HG03039 (cell line): Measurements from ENCODE around the gene SLC4A11.

ENCODE experiments used
- ATAC-seq: cut with Tn5 transposase; IDR thresholded peaks from one replicate; pipeline ENCODE4 v1.9.1; 2021; ENCODE audit warnings: mild to moderate bottlenecking, moderate library complexity; ENCODE audit not compliant: unreplicated experiment

SLC4A11 gene

GRCh38 chr20:3239026-3239866, at the start of gene SLC4A11:
TSS of gene SLC4A11 (minus strand) at chr20:3239190. CDS start at chr20:3239137, 53 bp downstream.
- ATAC-seq: no peak

DNA sequence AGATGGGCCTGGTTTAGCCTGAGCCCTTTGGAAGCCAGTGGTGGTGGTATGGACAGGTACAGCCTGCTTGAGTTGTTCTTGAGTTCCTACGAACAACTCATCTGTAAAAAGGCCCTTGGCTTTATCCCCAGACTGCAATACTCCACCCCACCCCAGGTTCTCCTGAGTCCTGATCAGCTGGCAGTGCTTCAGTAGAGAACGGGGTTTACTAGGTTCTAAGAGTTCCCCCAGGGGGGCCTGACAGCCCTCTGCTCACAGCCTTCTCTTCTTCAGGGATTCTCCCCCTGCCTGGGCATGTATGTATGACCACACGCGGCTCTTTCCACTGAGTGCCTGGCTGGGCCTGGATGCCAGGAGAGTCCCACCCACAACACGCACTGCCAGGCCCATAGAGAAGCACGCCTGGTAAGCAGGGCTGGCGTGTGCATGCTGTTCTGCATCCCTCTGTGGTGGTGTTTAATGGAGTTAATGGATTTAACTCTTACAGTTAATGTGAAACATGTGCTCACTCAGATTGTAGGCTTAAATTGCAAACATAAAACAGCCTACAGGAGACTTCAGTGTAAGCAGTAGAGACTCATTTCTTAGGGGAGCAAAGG, 44.3 kb upstream of the SLC4A11 start:
- ATAC-seq: no peak

DNA sequence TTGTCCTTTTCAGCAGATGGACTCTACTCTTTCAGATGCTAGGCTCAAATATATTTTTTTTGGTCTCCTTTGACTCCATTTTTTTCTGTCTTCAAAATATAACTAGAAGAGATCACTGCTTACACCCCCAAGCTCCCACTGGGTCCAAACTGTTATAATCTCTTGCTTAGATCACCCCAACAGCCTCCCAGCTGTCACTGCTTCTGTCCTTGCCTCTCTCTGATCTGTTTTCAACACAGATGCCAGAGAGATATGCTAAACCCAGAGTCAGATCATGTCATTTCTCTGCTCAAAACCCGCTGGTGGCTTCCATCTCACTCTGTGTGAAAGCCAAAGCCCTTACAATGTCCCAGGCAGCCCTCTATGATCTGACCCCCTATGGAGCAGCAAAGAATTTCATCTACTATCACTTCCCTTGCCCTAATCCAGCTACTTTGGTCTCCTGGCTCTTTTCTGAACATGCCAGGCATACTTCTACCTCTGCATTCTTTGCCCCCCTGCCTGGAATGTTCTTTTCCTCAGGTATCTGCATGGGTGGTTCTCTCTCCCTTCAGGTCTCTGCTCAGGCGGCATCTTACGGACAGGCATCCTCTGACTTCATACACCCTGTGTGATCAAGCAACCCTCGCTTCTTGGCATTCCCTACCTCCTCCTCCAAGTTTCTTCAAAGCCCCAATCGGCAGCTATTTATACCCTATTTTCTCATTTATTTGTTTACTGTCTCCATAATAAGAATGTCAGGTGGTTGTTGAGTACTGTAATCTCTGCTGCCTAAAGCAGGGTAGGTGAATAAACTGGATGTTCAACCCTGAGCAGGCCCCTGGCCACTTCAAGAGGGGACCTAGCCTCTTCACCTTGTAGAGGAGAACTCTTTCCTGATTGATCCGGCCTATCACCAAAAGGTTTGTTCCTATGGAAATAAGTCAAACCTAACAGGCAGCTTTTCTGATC, 43.6 kb upstream of the SLC4A11 start:
- ATAC-seq: no peak

- no peak for ATAC-seq
These were observed 42.4 kb upstream of the SLC4A11 start for GRCh38 chr20:3281437-3281836.

GRCh38 chr20:3279761-3280160, 40.8 kb upstream of the SLC4A11 start:
- no peak for ATAC-seq

GRCh38 chr20:3277686-3278465, 38.9 kb upstream of the SLC4A11 start:
- no peak for ATAC-seq

- no peak for ATAC-seq
These were observed 37.7 kb upstream of the SLC4A11 start for GRCh38 chr20:3276680-3277015.

- ATAC-seq: no peak
These were observed 37.1 kb upstream of the SLC4A11 start for GRCh38 chr20:3275966-3276679.

DNA sequence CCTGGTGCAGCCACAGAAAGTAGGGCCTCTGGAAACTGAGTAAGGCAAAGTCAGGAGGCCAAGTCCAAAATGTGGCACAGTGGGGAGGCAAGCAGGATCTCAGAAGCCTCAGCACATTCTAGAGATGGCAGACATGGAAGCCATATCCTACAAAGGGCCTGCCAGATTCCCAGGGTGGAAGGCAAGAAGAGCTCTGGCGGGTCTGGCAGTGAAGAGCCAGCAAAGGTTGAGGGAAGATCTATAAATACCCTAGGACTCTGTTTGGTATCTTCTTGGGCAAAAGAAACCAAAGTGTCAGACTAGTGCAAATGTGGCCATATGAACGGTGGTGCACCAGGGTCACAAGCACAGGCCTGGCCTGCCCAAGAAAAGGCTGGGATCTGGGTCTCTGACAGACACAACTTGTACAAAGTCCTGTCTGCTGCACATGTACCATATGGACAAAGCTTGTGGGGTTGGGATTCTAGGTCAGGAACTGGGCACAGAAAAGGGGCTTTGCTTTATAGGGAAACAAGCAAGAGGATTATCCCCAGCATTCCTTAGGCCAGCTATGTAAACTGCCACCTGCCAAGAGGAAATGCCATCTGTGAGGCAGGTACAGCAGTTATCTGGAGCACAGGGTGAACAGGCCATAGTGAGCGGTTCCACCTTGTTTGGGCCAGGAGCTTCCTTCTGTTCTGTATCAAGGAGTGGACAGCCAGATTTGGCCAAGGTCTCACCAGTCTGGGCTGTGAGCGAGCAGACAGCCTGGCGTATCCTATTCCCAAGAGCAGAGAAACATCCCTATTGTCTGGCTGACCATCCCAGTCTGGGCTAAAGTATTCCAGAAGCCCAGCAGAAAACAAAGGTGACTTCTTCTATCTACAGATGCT, 36.3 kb upstream of the SLC4A11 start:
- no peak for ATAC-seq

DNA sequence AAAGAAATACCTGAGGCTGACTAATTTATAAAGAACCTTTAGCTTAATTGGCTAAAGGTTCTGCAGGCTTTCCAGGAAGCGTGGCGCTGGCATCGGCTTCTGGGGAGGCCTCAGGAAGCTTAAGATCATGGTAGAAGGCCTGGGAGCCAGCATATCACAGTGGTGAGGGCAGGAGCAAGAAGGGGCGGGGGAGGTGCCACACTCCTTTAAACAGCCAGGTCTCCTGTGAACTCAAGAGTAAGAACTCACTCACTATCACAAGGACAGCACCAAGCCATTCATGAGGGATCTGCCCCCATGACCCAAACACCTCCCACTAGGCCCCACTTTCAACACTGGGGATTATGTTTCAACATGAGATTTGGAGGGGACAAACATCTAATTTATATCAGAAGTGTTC, 34.4 kb upstream of the SLC4A11 start:
- ATAC-seq: no peak

GRCh38 chr20:3270051-3270450, 31.1 kb upstream of the SLC4A11 start:
- no peak for ATAC-seq

- ATAC-seq: no peak
These were observed 23.6 kb upstream of the SLC4A11 start for GRCh38 chr20:3262566-3262965.

DNA sequence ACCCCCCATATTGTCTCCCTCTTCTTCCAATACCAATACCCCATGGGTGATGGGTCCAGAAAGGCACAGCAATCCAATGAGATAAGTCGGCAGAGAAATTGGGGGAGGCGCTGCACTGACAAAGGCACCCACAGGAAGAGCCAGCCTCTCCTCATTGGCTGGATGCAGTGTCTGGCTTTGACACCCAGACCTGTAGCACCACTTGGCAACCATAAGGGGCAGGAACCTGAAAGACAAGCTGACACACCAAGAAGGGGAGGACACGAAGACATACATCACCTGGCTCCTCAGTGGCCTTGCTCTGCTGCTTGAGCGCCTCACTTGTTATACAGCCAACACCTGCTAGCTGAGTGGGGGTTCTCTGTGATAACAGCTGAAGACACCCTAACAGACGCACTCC, 19.4 kb upstream of the SLC4A11 start:
- no peak for ATAC-seq

- no peak for ATAC-seq
These were observed 16.7 kb upstream of the SLC4A11 start for GRCh38 chr20:3255728-3256127.

DNA sequence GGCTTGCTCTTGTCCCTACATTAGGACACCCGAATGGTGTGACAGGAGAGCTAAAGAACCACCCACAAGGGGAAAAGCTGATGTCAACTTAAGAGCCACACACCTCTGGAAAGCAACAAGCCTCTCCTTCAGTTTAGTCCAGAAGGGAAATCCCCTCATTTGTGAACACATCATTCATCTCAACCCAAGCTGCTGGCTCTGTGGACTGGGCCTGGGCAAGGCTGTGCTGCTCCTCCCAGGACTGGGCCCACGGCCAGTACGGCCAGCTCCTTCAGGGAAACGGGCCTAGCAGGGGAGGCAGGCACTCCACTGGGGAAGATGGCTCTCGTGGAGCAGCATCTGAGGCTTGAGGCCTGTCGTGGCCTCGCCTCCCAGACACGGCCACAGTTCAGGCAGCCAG, 12.8 kb upstream of the SLC4A11 start:
- no peak for ATAC-seq

GRCh38 chr20:3250091-3250504, 11.1 kb upstream of the SLC4A11 start:
- ATAC-seq: no peak

GRCh38 chr20:3248993-3249347, 10.0 kb upstream of the SLC4A11 start:
- ATAC-seq: no peak

DNA sequence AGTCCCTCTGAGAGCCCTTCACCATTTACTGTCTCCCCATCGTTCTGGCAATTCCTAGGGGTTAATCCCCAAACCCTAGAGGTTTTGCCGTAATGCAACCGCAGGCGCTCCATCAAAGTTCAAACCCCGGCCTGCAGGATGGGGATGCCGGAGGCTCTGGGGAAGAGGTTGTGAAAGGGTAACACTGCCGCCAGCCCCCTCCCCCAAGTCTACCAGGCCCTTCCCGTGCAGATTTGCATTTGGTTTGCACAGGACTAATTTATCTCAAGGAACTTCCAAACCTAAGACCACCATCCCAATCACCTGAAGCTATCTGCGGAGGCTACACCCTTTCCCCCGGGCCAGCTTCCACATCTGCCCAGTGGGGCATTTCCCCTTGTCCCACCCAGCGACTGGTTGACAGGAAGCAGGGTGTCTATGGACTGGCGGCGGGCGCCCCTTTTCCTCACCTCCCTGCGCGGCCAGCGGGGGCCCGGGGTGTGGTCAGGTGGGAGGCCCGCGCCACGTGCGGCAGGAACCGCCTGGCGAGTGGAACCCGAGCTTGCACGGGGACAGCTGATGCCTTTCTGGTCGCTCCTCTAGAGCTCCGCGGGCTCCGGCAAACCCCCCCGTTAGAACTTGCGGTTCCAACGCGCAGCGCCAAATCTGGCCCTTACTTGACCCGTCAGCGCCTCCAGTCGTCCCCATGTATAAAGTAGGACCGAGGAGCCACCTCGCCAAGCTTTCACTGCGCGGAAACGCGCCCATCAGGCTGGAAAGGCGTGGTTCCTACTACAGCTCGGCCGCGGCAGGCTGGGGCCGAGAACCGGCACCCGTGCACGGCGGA, 9.4 kb upstream of the SLC4A11 start:
- ATAC-seq: no peak
